HCT116 (cell line): ENCODE results near the gene PLCB4. TPM values are rescaled to one million over a fixed set of nuclear protein-coding genes. Genes with fewer than 3 reads are reported as not detected.

ENCODE experiments used
- ATAC-seq: fragments of 200-7000 bp; cut with Tn5 transposase; 2 replicates; pipeline ENCODE4 v1.9.1; 2020; ENCODE audit warnings: mild to moderate bottlenecking, moderate library complexity
- BruUV-seq: library from RNA; stranded (reverse); fragments of 400-500 nt; replicated peaks from 2 replicates; lab custom pipeline; 2021; lab: Mats Ljungman, UMichigan
- CTCF ChIA-PET: fragments of 300-600 bp; sonication (Branson Sonifier 250); formaldehyde crosslinking; loops from one replicate; lab custom pipeline; 2021; ENCODE audit warnings: antibody characterized with exemption; lab: Charles Lee
- POLR2A ChIA-PET: fragments of 300-600, 350-600 bp; sonication (Branson Sonifier 250); formaldehyde crosslinking; loops from one replicate; lab custom pipeline; 2021; ENCODE audit warnings: antibody characterized with exemption; lab: Charles Lee
- RAD21 ChIA-PET, 2 experiments: fragments of 300-600 bp; sonication (Branson Sonifier 250); formaldehyde crosslinking; loops; one replicate each; lab custom pipeline; 2023; ENCODE audit warnings: low total read pairs in 2 of 2; ENCODE audit not compliant: uncharacterized antibody in 2 of 2, unreplicated experiment in 2 of 2, low non-redundant PET in 1 of 2; lab: Charles Lee
- DNase-seq: peaks from one replicate; pipeline ENCODE4 v3.0.0-alpha.2; 2010; ENCODE audit warnings: low read depth, low spot score
- H2AFZ ChIP-seq: fragments of 200-600 bp; shearing (Covaris generic), sonication (generic); 2 replicates; pipeline ENCODE4 v1.6.1; 2017; ENCODE audit warnings: low read depth, mixed run types, mixed read lengths, antibody characterized with exemption, low read length; ENCODE audit not compliant: poor library complexity, severe bottlenecking
- H3K27ac ChIP-seq: 2 replicates; pipeline ENCODE4 v1.5.1; 2012; ENCODE audit warnings: low read depth, low read length
- H3K27me3 ChIP-seq: fragments of 200-600 bp; sonication (generic); 2 replicates; pipeline ENCODE4 v1.6.1; 2016; ENCODE audit warnings: mixed run types, low read length, mixed read lengths; ENCODE audit not compliant: insufficient read depth
- H3K36me3 ChIP-seq, 2 experiments: fragments of 200-500 bp in 1 of 2; fragments of 200-600 bp in 1 of 2; sonication (Bioruptor generic) in 1 of 2; sonication (generic) in 1 of 2; 2 replicates each; pipeline versions ENCODE4 v1.5.1 to v1.6.1; 2014 to 2016; ENCODE audit warnings: low read length in 2 of 2, inconsistent platforms in 1 of 2, mixed read lengths in 1 of 2, mixed run types in 1 of 2; ENCODE audit not compliant: insufficient read depth in 2 of 2, control insufficient read depth in 1 of 2
- H3K4me1 ChIP-seq, 2 experiments: fragments of 200-600 bp in 1 of 2; sonication (generic) in 1 of 2; 2 replicates each; pipeline versions ENCODE4 v1.5.1 to v1.6.1; 2012 to 2017; ENCODE audit warnings: low read length in 2 of 2, inconsistent platforms in 1 of 2, mild to moderate bottlenecking in 1 of 2, mixed read lengths in 1 of 2, mixed run types in 1 of 2, moderate library complexity in 1 of 2; ENCODE audit not compliant: insufficient read depth in 2 of 2, control insufficient read depth in 1 of 2
- H3K4me2 ChIP-seq: fragments of 200-600 bp; sonication (generic); 2 replicates; pipeline ENCODE4 v1.6.1; 2017; ENCODE audit warnings: mixed run types, low read length, mixed read lengths
- H3K4me3 ChIP-seq, 2 experiments: fragments of 200-600 bp in 1 of 2; sonication (generic) in 1 of 2; replicated peaks in 1 of 2; 2 replicates each; pipeline ENCODE4 v1.5.1; 2011 to 2016; ENCODE audit warnings: low read length in 2 of 2, control low read depth in 1 of 2, low read depth in 1 of 2, mild to moderate bottlenecking in 1 of 2, mixed read lengths in 1 of 2, mixed run types in 1 of 2
- H3K79me2 ChIP-seq: fragments of 200-600 bp; sonication (generic); 2 replicates; pipeline ENCODE4 v1.6.1; 2017; ENCODE audit warnings: mild to moderate bottlenecking, mixed run types, low read length, moderate library complexity, mixed read lengths; ENCODE audit not compliant: insufficient read depth
- H3K9ac ChIP-seq: fragments of 200-600 bp; sonication (generic); 2 replicates; pipeline ENCODE4 v1.6.1; 2016; ENCODE audit warnings: low read length, mixed read lengths
- H3K9me2 ChIP-seq: fragments of 200-600 bp; sonication (generic), shearing (Covaris generic); 2 replicates; pipeline ENCODE4 v1.6.1; 2017; ENCODE audit warnings: mixed run types, mild to moderate bottlenecking, moderate library complexity; ENCODE audit not compliant: insufficient read depth
- H3K9me3 ChIP-seq, 2 experiments: fragments of 200-500 bp in 1 of 2; fragments of 200-600 bp in 1 of 2; sonication (Bioruptor generic) in 1 of 2; sonication (generic) in 1 of 2; 2 replicates each; pipeline ENCODE4 v1.6.1; 2014 to 2017; ENCODE audit warnings: low read length in 2 of 2, mixed read lengths in 2 of 2, inconsistent platforms in 1 of 2, low read depth in 1 of 2, mild to moderate bottlenecking in 1 of 2, mixed run types in 1 of 2, moderate library complexity in 1 of 2; ENCODE audit not compliant: control insufficient read depth in 1 of 2, insufficient read depth in 1 of 2
- H4K20me1 ChIP-seq: fragments of 200-600 bp; sonication (generic), shearing (Covaris generic); 2 replicates; pipeline ENCODE4 v1.6.1; 2017; ENCODE audit warnings: mixed run types, mild to moderate bottlenecking, moderate library complexity; ENCODE audit not compliant: insufficient read depth
- CBX3 ChIP-seq: IDR thresholded peaks from 2 replicates; pipeline ENCODE4 v1.6.1; 2012; ENCODE audit warnings: low read depth
- CEBPB ChIP-seq: IDR thresholded peaks from 2 replicates; pipeline ENCODE4 v1.6.1; 2012; ENCODE audit warnings: low read depth
- CTCF ChIP-seq, 3 experiments: fragments of 200-600 bp in 1 of 3; sonication (generic) in 1 of 3; IDR thresholded peaks in 2 of 3; conservative IDR thresholded peaks in 1 of 3; 2 replicates each; pipeline ENCODE4 v1.5.1; 2012 to 2017; ENCODE audit warnings: low read depth in 2 of 3, low read length in 2 of 3, antibody characterized with exemption in 1 of 3, borderline replicate concordance in 1 of 3, control low read depth in 1 of 3, mild to moderate bottlenecking in 1 of 3, mixed read lengths in 1 of 3, mixed run types in 1 of 3, moderate library complexity in 1 of 3; ENCODE audit not compliant: insufficient read depth in 1 of 3
- EGR1 ChIP-seq: IDR thresholded peaks from 2 replicates; pipeline ENCODE4 v1.6.1; 2012; ENCODE audit warnings: low read depth
- ELF1 ChIP-seq: IDR thresholded peaks from 2 replicates; pipeline ENCODE4 v1.6.1; 2012; ENCODE audit warnings: low read depth, borderline replicate concordance
- FOSL1 ChIP-seq: IDR thresholded peaks from 2 replicates; pipeline ENCODE4 v1.6.1; 2012; ENCODE audit warnings: low read depth
- RAD21 ChIP-seq: IDR thresholded peaks from 2 replicates; pipeline ENCODE4 v1.6.1; 2012; ENCODE audit warnings: low read depth, mild to moderate bottlenecking
- SIN3A ChIP-seq: IDR thresholded peaks from 2 replicates; pipeline ENCODE4 v1.6.1; 2012; ENCODE audit warnings: low read depth
- SRF ChIP-seq: IDR thresholded peaks from 2 replicates; pipeline ENCODE4 v1.6.1; 2012; ENCODE audit warnings: low read depth
- TCF7L2 ChIP-seq: IDR thresholded peaks from 2 replicates; pipeline ENCODE4 v1.7.0; 2011; ENCODE audit warnings: borderline replicate concordance, inconsistent platforms; ENCODE audit not compliant: insufficient read depth, insufficient read length; ENCODE audit errors: extremely low read depth
- ZFX ChIP-seq: fragments of 450-650 bp; IDR thresholded peaks from 2 replicates; pipeline ENCODE4 v1.6.1; 2017
- ZNF274 ChIP-seq: fragments of 200-500 bp; sonication (Bioruptor generic); IDR thresholded peaks from 2 replicates; pipeline ENCODE4 v1.6.1; 2014; ENCODE audit warnings: mild to moderate bottlenecking, low read depth, low read length, inconsistent platforms
- intact Hi-C: fragments of 100-400 bp; cut with micrococcal nuclease; formaldehyde crosslinking; loops from 2 replicates; pipeline ENCODE4 v1.10.0; 2022
- total RNA-seq: library from RNA; stranded (reverse); gene quantifications from one replicate; pipeline ENCODE4 v1.2.1, GENCODE V29; 2021; ENCODE audit not compliant: unreplicated experiment
- TF ChIP-seq, protein P1 (sequence below): IDR thresholded peaks from 2 replicates; pipeline ENCODE4 v1.6.1; 2012; ENCODE audit warnings: low read depth
- TF ChIP-seq, protein P2 (sequence below): IDR thresholded peaks from 2 replicates; pipeline ENCODE4 v1.6.1; 2012

Gene PLCB4
- total RNA-seq, 1 experiment from 2014 or later = 2.5 TPM

DNA sequence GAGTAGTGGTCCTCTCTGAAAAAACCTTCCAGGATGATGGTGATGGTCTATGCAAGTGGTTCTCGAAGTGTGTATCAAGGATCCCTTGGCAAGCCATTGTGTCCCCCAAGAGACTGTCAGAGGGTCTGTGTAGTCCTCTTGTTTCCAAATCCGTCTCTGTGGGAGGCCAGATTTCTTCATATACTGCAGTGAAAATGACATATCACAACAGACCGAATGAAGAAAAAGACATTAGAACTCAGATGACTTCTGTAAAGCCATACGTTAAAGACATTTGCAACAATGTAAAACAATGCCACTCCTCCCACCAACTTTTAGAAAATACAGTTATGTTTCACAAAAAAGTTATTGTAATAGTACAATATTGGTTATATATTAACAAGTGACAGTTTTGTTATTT, 418.3 kb downstream of the PLCB4 start:
- H3K9ac ChIP-seq = no peak overlapping the region
- ChIA-PET POLR2A (no interaction called here), CTCF (no interaction called here), RAD21 (no interaction called here)
- H4K20me1 ChIP-seq = no peaks in the 10 kb centered on the region
- no peak overlapping the region for H3K4me3 ChIP-seq
- no peaks in the 10 kb centered on the region for H3K9me2 ChIP-seq
- no TSS peak for BruUV-seq
- no peak overlapping the region for H3K4me2 ChIP-seq
- intact Hi-C loops = no loop called here
- H3K4me1 ChIP-seq = no peaks in the 10 kb centered on the region
- H3K27me3 ChIP-seq = peaks cover 18% of the 10 kb centered on the region
- DNase-seq (no peak), ATAC-seq (no peak)
- no peaks in the 10 kb centered on the region for H3K9me3 ChIP-seq
- H3K79me2 ChIP-seq = no peaks in the 10 kb centered on the region
- no peak for TF ChIP-seq RAD21
- no peak for TF ChIP-seq ZFX
- TF ChIP-seq ZNF274 = no peak
- no peak for TF ChIP-seq CEBPB
- TF ChIP-seq, protein P1, sequence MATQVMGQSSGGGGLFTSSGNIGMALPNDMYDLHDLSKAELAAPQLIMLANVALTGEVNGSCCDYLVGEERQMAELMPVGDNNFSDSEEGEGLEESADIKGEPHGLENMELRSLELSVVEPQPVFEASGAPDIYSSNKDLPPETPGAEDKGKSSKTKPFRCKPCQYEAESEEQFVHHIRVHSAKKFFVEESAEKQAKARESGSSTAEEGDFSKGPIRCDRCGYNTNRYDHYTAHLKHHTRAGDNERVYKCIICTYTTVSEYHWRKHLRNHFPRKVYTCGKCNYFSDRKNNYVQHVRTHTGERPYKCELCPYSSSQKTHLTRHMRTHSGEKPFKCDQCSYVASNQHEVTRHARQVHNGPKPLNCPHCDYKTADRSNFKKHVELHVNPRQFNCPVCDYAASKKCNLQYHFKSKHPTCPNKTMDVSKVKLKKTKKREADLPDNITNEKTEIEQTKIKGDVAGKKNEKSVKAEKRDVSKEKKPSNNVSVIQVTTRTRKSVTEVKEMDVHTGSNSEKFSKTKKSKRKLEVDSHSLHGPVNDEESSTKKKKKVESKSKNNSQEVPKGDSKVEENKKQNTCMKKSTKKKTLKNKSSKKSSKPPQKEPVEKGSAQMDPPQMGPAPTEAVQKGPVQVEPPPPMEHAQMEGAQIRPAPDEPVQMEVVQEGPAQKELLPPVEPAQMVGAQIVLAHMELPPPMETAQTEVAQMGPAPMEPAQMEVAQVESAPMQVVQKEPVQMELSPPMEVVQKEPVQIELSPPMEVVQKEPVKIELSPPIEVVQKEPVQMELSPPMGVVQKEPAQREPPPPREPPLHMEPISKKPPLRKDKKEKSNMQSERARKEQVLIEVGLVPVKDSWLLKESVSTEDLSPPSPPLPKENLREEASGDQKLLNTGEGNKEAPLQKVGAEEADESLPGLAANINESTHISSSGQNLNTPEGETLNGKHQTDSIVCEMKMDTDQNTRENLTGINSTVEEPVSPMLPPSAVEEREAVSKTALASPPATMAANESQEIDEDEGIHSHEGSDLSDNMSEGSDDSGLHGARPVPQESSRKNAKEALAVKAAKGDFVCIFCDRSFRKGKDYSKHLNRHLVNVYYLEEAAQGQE = no peak
- TF ChIP-seq, protein P2, sequence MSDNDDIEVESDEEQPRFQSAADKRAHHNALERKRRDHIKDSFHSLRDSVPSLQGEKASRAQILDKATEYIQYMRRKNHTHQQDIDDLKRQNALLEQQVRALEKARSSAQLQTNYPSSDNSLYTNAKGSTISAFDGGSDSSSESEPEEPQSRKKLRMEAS = no peak
- TF ChIP-seq EGR1 = no peak
- TF ChIP-seq CTCF (IDR thresholded peaks at IDR 0.05 in 2 of 3, conservative IDR thresholded peaks at IDR 0.05 in 1 of 3; ENCODE audit: borderline replicate concordance in 1 of 3, insufficient read depth in 1 of 3, low read depth in 2 of 3, low read length in 2 of 3) = no peak
- TF ChIP-seq SRF = no peak
- TF ChIP-seq TCF7L2 = no peak
- TF ChIP-seq ELF1 = no peak
- no peak for TF ChIP-seq CBX3
- no peak for TF ChIP-seq SIN3A
- TF ChIP-seq FOSL1 = no peak
- H3K36me3 ChIP-seq = no peaks in the 10 kb centered on the region
- H3K27ac ChIP-seq = no peak overlapping the region
- H2AFZ ChIP-seq = no peak overlapping the region
